HEK293 (cell line): Measurements from ENCODE around the gene DLX4.

ENCODE experiments used
- CTCF ChIP-seq: fragments of 450-650 bp; formaldehyde crosslinking; IDR thresholded peaks from 2 replicates; pipeline ENCODE4 v1.5.1; 2016; ENCODE audit warnings: missing biosample characterization, missing genetic modification characterization
- HOXA7 ChIP-seq: sonication (generic); formaldehyde crosslinking; IDR thresholded peaks from 2 replicates; pipeline ENCODE4 v1.8.1; 2022; ENCODE audit warnings: missing genetic modification reagents, borderline replicate concordance
- ZEB2 ChIP-seq: fragments of 450-650 bp; formaldehyde crosslinking; IDR thresholded peaks from 2 replicates; pipeline ENCODE4 v1.5.1; 2016; ENCODE audit warnings: missing biosample characterization, missing genetic modification characterization

- TF ChIP-seq ZEB2 (tag by site-specific recombination) (no peak), CTCF (tag by site-specific recombination) (no peak), HOXA7 (CRISPR knock-in tag) (no peak)
These were observed 24.0 kb downstream of the DLX4 start for GRCh38 chr17:49992933-49993422.
